Gastrocnemius medialis (tissue), 4 donors: Measurements from ENCODE around the gene IRAK2. TPM values are rescaled to one million over a fixed set of nuclear protein-coding genes. Genes with fewer than 3 reads are reported as not detected.
A peak's percentile ranks its signal among the peaks of the same experiment; 100 is the strongest.
"Not testable (repeated sequence)": the region's sequence is repeated elsewhere in the genome, so short reads cannot be mapped to it uniquely, and the experiment has no call there.

ENCODE experiments used
- ATAC-seq, 2 donors: fragments of 150-250 bp; one replicate each; pipeline ENCODE4 v1.9.1; 2016
- DNase-seq, 2 donors: peaks; one replicate each; pipeline ENCODE4 v3.0.0-alpha.2; 2019
- H3K27ac ChIP-seq, 4 donors: fragments of 200-600 bp; sonication (generic); 1 replicate in 1 of 4; 2 replicates in 3 of 4; pipeline ENCODE4 v1.5.1; 2016 to 2018; ENCODE audit warnings: mild to moderate bottlenecking in 2 of 4, moderate library complexity in 1 of 4
- H3K27me3 ChIP-seq, 3 donors: fragments of 200-600 bp; sonication (generic) in 2 of 3; 1 replicate in 1 of 3; 2 replicates in 2 of 3; pipeline versions ENCODE4 v1.5.1 to v1.6.0; 2016 to 2019; ENCODE audit warnings: mild to moderate bottlenecking in 1 of 3, moderate library complexity in 1 of 3
- H3K36me3 ChIP-seq, 2 donors: fragments of 200-600 bp; sonication (generic) in 1 of 2; one replicate each; pipeline ENCODE4 v1.5.1; 2017 to 2018
- H3K4me1 ChIP-seq, 2 donors: fragments of 200-600 bp; sonication (generic) in 1 of 2; one replicate each; pipeline ENCODE4 v1.5.1; 2016 to 2017; ENCODE audit warnings: mild to moderate bottlenecking in 2 of 2
- H3K4me3 ChIP-seq, 4 donors: fragments of 200-600 bp; sonication (generic) in 3 of 4; 1 replicate in 1 of 4; 2 replicates in 3 of 4; pipeline ENCODE4 v1.5.1; 2016 to 2019; ENCODE audit warnings: mild to moderate bottlenecking in 2 of 4
- H3K9me3 ChIP-seq, 3 donors: fragments of 200-600 bp; sonication (generic) in 2 of 3; 1 replicate in 1 of 3; 2 replicates in 2 of 3; pipeline ENCODE4 v1.5.1; 2016 to 2019
- CTCF ChIP-seq, 5 experiments: fragments of 450-650 bp in 3 of 5; fragments of 200-600 bp in 2 of 5; sonication (generic) in 2 of 5; IDR thresholded peaks in 4 of 5; conservative IDR thresholded peaks in 1 of 5; 1 replicate in 4 of 5; 2 replicates in 1 of 5; pipeline ENCODE4 v1.5.1; 2016 to 2019; ENCODE audit warnings: antibody characterized with exemption in 5 of 5, mild to moderate bottlenecking in 3 of 5, moderate library complexity in 3 of 5
- POLR2A ChIP-seq, 2 donors: fragments of 450-650 bp; IDR thresholded peaks; one replicate each; pipeline ENCODE4 v1.6.1; 2017; ENCODE audit warnings: antibody characterized with exemption in 2 of 2, mild to moderate bottlenecking in 2 of 2, moderate library complexity in 2 of 2
- in situ Hi-C, 4 donors: fragments of 200-750 bp; cut with MboI; loops; one replicate each; pipeline versions ENCODE4 v1.15.0 to v1.8.0; 2017; ENCODE audit warnings: low sequenced_read_pairs in 4 of 4
- intact Hi-C: fragments of 100-400 bp; cut with DNase I; formaldehyde crosslinking; loops from one replicate; pipeline ENCODE4 v1.15.1; 2023; ENCODE audit warnings: low total_unique reads
- total RNA-seq, 4 donors: library from RNA; depleted of rRNA; stranded (reverse); fragments of >200 nt; gene quantifications; one replicate each; pipeline versions ENCODE4 v1.1.0 to v1.2.3, GENCODE V29; 2016

Gene IRAK2
- total RNA-seq, 4 donors from 2014 or later = 21.9 to 42.0 (median 25.8) TPM

- Histone ChIP-seq H3K27me3 (no peaks in the 10 kb centered on the region), H3K27ac (no peak overlapping the region), H3K36me3 (no peaks in the 10 kb centered on the region), H3K4me3 (no peak overlapping the region), H3K4me1 (peaks cover 2 to 3% of the 10 kb centered on the region in 2 donors), H3K9me3 (no peaks in the 10 kb centered on the region)
- in situ Hi-C loops = loop anchor here in 3 of 4 donors (5.0 to 10.0 kb wide), 2 partner anchors 64 to 66 kb away; no protein-coding TSS in a partner anchor
- TF ChIP-seq CTCF (IDR thresholded peaks at IDR 0.05 in 4 of 5, conservative IDR thresholded peaks at IDR 0.05 in 1 of 5) (no peak), POLR2A (IDR thresholded peaks at IDR 0.05) (no peak)
- intact Hi-C loops = no loop called here
- ATAC-seq = no peak
- DNase-seq = no peak
Observed at GRCh38 chr3:10160925-10161324, 3.8 kb upstream of the IRAK2 start.

- Histone ChIP-seq H3K4me3 (no peak overlapping the region), H3K27me3 (no peaks in the 10 kb centered on the region), H3K9me3 (no peaks in the 10 kb centered on the region), H3K27ac (no peak overlapping the region), H3K36me3 (no peaks in the 10 kb centered on the region), H3K4me1 (peaks cover 3 to 6% of the 10 kb centered on the region in 2 donors)
- TF ChIP-seq POLR2A (IDR thresholded peaks at IDR 0.05) (no peak), CTCF (IDR thresholded peaks at IDR 0.05 in 4 of 5, conservative IDR thresholded peaks at IDR 0.05 in 1 of 5) (no peak)
- ATAC-seq (no peak), DNase-seq (no peak)
- in situ Hi-C loops (loop anchor here in 3 of 4 donors (5.0 to 10.0 kb wide), 2 partner anchors 63 to 65 kb away; no protein-coding TSS in a partner anchor), intact Hi-C loops (no loop called here)
Observed at GRCh38 chr3:10162185-10162584, 2.5 kb upstream of the IRAK2 start.

- not testable (repeated sequence) for H3K4me1 ChIP-seq, H3K27me3 ChIP-seq, H3K36me3 ChIP-seq, DNase-seq, H3K9me3 ChIP-seq, ATAC-seq
- Histone ChIP-seq H3K27ac (peak overlapping the region in 3 of 4 donors; percentile 80 to 95 (median 86)), H3K4me3 (peak overlapping the region; percentile 87 to 100 (median 90))
- intact Hi-C loops (loop anchor here (1.0 to 2.0 kb wide), 3 partner anchors 21 to 61 kb away; no protein-coding TSS in a partner anchor), in situ Hi-C loops (loop anchor here in 3 of 4 donors (5.0 to 10.0 kb wide), 2 partner anchors 61 to 63 kb away; no protein-coding TSS in a partner anchor)
Observed at GRCh38 chr3:10164201-10164545, 546 bp upstream of the IRAK2 start.

- intact Hi-C loops = no loop called here
- DNase-seq (no peak), ATAC-seq (no peak)
- Histone ChIP-seq H3K36me3 (no peaks in the 10 kb centered on the region), H3K4me1 (peaks cover 3 to 6% of the 10 kb centered on the region in 2 donors), H3K27me3 (no peaks in the 10 kb centered on the region), H3K9me3 (no peaks in the 10 kb centered on the region), H3K27ac (peak overlapping the region in 3 of 4 donors; percentile 80 to 95 (median 86)), H3K4me3 (peak overlapping the region in 3 of 4 donors; percentile 87 to 100 (median 90))
- in situ Hi-C loops = loop anchor here in 3 of 4 donors (5.0 to 10.0 kb wide), 2 partner anchors 51 to 59 kb away; no protein-coding TSS in a partner anchor
- no peak for TF ChIP-seq CTCF (IDR thresholded peaks at IDR 0.05 in 4 of 5, conservative IDR thresholded peaks at IDR 0.05 in 1 of 5)
- no peak for TF ChIP-seq POLR2A (IDR thresholded peaks at IDR 0.05)
Observed at GRCh38 chr3:10166213-10166604, 1.5 kb downstream of the IRAK2 start.

- no peak for ATAC-seq
- no peak for TF ChIP-seq POLR2A (IDR thresholded peaks at IDR 0.05)
- TF ChIP-seq CTCF (IDR thresholded peaks at IDR 0.05 in 4 of 5, conservative IDR thresholded peaks at IDR 0.05 in 1 of 5) = no peak
- H3K4me1 ChIP-seq = peaks cover 3 to 18% of the 10 kb centered on the region in 2 donors
- no peak overlapping the region for H3K27ac ChIP-seq
- intact Hi-C loops = no loop called here
- H3K27me3 ChIP-seq = no peaks in the 10 kb centered on the region
- H3K9me3 ChIP-seq = no peaks in the 10 kb centered on the region
- in situ Hi-C loops = loop anchor here in 3 of 4 donors (5.0 to 10.0 kb wide), 2 partner anchors 48 to 56 kb away; no protein-coding TSS in a partner anchor
- H3K4me3 ChIP-seq = no peak overlapping the region
- H3K36me3 ChIP-seq = no peaks in the 10 kb centered on the region
- no peak for DNase-seq
Observed at GRCh38 chr3:10169000-10169496, 4.3 kb downstream of the IRAK2 start.
